NCI-H226 (cell line): Measurements from ENCODE around the gene DENND4B.
"Not testable (repeated sequence)": the region's sequence is repeated elsewhere in the genome, so short reads cannot be mapped to it uniquely, and the experiment has no call there.

Source experiments
- DNase-seq: peaks from one replicate; pipeline ENCODE4 v3.0.0-alpha.2; 2015

Gene DENND4B, protein sequence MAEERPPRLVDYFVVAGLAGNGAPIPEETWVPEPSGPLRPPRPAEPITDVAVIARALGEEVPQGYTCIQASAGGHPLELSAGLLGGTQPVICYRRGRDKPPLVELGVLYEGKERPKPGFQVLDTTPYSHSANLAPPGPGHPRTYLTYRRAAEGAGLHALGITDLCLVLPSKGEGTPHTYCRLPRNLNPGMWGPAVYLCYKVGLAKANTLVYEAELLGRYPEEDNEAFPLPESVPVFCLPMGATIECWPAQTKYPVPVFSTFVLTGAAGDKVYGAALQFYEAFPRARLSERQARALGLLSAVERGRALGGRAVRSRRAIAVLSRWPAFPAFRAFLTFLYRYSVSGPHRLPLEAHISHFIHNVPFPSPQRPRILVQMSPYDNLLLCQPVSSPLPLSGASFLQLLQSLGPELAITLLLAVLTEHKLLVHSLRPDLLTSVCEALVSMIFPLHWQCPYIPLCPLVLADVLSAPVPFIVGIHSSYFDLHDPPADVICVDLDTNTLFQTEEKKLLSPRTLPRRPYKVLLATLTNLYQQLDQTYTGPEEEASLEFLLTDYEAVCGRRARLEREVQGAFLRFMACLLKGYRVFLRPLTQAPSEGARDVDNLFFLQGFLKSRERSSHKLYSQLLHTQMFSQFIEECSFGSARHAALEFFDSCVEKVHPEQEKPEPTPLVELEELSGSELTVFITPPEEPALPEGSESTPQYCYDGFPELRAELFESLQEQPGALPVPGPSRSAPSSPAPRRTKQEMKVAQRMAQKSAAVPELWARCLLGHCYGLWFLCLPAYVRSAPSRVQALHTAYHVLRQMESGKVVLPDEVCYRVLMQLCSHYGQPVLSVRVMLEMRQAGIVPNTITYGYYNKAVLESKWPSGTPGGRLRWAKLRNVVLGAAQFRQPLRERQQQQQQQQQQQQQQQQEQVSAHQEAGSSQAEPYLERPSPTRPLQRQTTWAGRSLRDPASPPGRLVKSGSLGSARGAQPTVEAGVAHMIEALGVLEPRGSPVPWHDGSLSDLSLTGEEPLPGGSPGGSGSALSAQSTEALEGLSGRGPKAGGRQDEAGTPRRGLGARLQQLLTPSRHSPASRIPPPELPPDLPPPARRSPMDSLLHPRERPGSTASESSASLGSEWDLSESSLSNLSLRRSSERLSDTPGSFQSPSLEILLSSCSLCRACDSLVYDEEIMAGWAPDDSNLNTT (N-terminal part only)

GRCh38 chr1:153946622-153947241, at the start of gene DENND4B:
DENND4B (minus strand) TSS chr1:153946718; CDS start chr1:153944374, 2,344 bp downstream.
- DNase-seq, result peak; percentile 61

GRCh38 chr1:153995640-153996039, 49.1 kb upstream of the DENND4B start:
- DNase-seq, result no peak

DNA sequence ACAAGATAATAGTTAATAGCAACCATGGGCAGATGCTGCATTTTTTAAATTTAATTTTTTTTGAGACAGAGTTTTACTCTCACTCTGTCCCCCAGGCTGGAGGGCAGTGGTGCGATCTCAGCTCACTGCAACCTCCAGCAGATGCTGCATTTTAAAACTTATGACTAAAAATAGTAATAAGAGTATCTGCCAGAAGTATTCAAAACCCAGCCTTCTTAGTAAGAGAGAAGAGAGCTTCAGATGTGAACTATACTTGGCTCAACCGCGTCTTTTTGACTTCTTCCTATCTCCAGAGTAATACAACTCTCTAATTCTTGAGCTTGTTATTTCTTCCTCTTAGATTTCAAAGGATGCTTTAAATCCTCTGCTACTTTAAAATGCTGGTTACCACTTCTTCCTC, 48.7 kb upstream of the DENND4B start:
- no peak for DNase-seq

DNA sequence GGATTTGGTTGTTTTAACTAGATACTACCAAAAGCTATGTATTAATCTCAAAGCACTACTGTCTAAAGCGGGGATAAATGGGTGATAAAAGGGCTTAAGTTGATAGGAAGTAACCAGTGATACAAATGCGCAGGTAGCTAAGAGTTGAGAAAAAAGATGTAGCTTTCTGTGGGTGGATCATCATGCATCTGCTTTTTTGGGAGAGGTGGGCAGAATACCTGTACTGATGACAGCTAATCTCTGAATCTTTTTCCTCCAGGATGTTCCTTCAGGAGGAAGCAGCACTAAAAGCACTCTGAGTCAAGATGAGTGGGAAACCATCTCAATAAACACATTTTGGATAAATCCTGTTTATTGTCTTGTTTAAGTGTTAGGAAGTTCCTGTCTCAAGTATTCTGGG, 45.3 kb upstream of the DENND4B start:
- no peak for DNase-seq

- DNase-seq, result no peak
Measured at GRCh38 chr1:153991151-153991630, 44.7 kb upstream of the DENND4B start.

- peak; percentile 94 for DNase-seq
Measured at GRCh38 chr1:153990468-153991150, 44.1 kb upstream of the DENND4B start, which contains the start of gene RPS27. RPS27 (plus strand) TSS chr1:153990762; CDS start chr1:153990797, 35 bp downstream.

GRCh38 chr1:153987621-153988020, 41.1 kb upstream of the DENND4B start:
- no peak for DNase-seq

DNA sequence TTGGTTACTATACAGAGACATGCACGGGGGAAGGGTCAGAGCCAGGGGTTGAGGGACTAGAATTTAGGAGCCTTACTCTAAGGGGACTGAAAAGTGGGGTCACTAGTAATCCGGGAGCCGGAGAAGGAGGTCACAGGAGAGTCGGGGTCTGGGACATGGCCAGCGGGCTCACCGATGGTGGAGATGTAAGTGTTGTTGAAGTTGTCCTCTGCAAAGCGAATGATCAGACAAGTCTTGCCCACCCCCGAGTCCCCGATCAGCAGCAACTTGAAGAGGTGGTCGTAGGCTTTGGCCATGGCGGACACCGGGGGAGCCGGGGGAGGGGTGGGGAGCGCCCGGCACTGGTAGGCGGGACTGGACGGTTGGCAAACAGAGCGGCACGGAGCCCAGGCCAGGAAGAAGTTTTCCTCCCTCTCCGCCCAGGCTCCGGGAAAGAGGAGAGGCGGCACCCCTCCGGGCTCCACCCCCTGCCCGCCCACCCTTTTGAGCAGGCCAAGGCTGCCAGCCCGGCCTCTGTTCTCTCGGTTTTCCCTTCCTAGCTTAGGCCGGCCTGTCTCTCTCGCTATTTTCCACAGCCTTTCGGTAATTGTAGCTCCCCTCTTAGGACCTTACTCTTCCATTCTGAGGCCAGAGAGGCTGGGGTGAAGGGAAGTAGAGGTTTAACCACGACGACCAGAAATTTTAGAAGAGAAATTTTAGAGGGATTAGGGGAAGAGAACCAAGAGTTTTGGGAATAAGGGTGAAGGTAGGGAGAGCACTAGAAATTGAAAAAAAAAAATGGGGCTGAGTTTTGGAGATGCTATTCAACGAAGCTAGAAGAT, 39.6 kb upstream of the DENND4B start, which contains the start of gene RAB13:
Gene RAB13 (minus strand): TSS at position 399 of the 821 bp plus-strand sequence. CDS start 103 bp downstream, at position 296.
- peak; percentile 78 for DNase-seq

DNA sequence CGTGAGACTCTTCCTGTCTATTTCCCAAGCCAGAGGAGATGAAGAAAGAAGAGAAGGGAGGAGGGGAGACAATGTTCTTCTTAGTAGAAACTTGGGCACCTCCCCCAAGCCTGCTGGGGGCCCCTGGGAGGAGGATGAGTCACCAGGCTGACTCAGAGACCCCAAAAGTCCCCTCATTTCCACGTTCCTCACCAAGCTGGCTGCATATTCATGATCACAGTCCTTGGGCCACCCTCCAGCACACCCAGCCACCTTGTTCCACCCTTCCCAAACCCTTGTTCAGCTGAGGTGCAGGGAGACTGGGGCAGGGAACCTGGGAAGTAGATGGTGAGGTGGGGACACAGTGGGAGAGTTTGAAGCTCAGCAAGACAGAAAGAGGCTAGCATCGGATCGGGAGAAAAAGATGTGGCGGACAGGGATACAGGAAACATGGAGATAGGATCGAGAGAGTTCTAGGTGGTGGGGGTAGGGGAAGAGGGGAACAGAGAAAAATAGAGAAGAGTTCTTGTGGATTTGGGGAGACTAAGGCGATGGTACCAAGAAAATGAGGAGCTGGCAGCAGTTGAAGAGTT, 38.9 kb upstream of the DENND4B start:
- DNase-seq, result peak; percentile 14

DNA sequence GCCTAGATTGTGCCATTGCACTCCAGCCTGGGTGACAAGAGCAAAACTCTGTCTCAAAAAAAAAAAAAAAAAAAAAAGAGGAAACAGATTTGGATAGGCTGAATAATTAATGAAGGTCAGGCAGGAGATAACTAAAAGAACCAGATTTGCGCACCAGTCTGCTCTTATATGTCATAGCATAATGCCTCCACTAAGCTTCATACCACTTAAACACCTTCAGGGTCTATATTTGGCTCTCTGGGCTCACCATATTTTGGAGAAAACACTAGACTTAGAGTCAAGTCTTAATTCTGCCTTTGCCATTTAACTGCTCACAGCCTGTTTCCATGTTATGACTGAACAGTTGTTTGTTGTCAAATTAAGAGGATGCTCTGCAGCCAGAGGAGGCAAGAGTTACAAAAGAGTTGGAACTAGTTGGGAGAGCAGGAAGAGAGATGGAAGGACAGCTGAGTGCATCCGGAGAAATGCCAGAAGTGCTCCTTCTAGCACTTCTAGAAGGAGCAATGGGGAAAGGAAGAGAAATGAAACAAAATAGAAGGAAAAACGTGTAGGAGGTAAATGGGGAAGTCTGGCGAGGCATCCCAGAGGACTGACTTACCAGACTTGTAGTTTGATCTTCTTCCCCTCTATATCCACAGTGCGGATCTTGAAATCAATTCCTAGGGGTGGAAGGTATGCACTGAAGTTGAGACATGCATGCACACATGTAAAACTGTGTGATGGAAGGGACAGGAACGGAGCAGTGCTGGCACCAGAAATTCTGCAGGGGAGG, 37.8 kb upstream of the DENND4B start:
- DNase-seq, result no peak

DNA sequence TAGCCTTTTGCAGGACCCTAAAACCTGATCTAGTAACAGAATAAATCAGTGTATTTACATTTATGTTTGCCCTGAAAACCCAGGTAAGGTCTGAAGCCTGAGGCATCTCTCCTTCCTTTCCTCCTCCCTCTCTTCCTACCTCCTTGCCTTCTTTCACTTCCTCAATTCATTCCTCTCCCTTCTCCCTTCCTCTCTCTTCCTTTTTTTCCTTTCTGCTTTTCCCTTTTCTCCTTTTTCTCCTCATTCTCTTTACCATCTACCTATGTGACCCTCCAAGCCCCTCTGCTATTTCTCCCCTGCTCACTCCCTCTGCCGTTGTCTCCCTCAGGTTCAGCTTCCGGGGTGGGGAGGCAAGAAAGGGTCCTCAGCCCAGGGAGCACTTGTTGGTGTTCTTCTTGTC, 35.2 kb upstream of the DENND4B start:
- not testable (repeated sequence) for DNase-seq

GRCh38 chr1:153979091-153979490, 32.6 kb upstream of the DENND4B start:
- DNase-seq, result not testable (repeated sequence)

DNA sequence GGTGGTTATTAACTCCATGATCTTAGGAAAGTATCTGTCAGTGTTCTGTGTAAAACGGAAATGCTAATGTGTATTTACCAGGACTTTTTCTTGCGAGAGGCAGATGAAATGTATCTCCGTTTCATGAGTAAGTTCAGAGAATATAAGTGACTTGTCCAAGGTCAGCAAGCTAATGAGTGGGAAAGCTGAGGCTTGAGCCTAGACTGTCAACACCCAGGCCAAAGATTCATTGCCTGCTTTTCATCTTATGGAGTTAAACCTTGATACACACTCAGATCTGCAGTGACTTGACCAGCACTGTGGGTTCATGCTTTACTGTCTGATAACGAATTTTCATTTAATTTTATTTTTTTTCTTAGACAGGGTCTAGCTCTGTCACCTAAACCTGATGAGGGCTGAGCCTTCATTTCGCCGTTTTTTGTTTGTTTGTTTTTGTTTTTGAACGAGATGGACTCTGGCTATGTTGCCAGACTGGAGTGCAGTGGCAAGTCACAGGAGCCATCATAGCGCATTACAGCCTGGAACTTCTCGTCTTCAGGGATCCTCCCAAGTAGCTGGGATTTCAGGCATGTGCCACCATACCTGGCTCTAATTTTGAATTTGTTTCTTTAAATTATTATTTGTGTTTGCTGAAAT, 31.9 kb upstream of the DENND4B start:
- no peak for DNase-seq

GRCh38 chr1:153977250-153978240, 31.0 kb upstream of the DENND4B start, which contains the start of gene JTB:
JTB (minus strand) TSS chr1:153977674; CDS start chr1:153977252, 422 bp downstream.
- peak; percentile 66 for DNase-seq

DNA sequence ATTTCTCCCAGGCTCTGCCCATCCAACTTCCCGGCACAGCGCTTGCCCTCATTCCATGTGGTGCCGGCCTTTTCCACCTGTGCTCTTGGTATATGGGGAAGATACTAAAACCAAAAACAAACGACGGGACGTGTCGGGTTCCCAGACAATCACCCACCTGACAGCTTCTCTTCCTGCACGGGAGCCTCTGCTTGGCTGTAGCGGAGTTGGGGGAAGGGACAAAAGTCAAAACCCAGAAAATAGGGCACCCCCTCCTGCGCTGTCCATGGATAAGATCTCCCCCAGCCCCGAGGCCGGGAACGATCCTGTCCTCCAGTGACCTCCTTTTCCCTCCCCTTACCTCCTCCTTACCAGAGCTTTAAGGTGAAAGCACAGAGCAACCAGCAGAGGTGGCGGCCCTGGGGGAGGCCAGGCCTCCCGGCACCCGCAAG, 30.3 kb upstream of the DENND4B start:
- no peak for DNase-seq

GRCh38 chr1:153973525-153973924, 27.0 kb upstream of the DENND4B start:
- no peak for DNase-seq

- no peak for DNase-seq
Measured at GRCh38 chr1:153973071-153973470, 26.6 kb upstream of the DENND4B start.
